PFSK-1 (cell line): ENCODE measurements around the gene TYRP1.

Experiments used
- FOXP2 ChIP-seq: optimal IDR thresholded peaks from 2 replicates; pipeline ENCODE3; 2011; ENCODE audit warnings: borderline replicate concordance, control low read depth, inconsistent platforms; ENCODE audit not compliant: insufficient read depth; ENCODE audit errors: extremely low read length, extremely low read depth
- POLR2AphosphoS5 ChIP-seq: IDR thresholded peaks from 2 replicates; pipeline ENCODE4 v1.6.1; 2012; ENCODE audit warnings: low read depth, mild to moderate bottlenecking, control low read depth, low read length, moderate library complexity
- SIN3A ChIP-seq: IDR thresholded peaks from 2 replicates; pipeline ENCODE4 v1.6.1; 2012; ENCODE audit warnings: mild to moderate bottlenecking, low read length, moderate library complexity, borderline replicate concordance; ENCODE audit not compliant: insufficient read depth
- TAF1 ChIP-seq: IDR thresholded peaks from 2 replicates; pipeline ENCODE4 v1.6.1; 2012; ENCODE audit warnings: low read length, control low read depth, borderline replicate concordance; ENCODE audit not compliant: insufficient read depth
- TF ChIP-seq, protein P1 (sequence below), 2 experiments: IDR thresholded peaks; 2 replicates each; pipeline versions ENCODE4 v1.6.1 to v1.8.0; 2011 to 2012; ENCODE audit warnings: low read depth in 2 of 2, low read length in 2 of 2, control low read depth in 1 of 2, inconsistent platforms in 1 of 2, mild to moderate bottlenecking in 1 of 2, moderate library complexity in 1 of 2; ENCODE audit not compliant: insufficient read depth in 1 of 2

Gene TYRP1

DNA sequence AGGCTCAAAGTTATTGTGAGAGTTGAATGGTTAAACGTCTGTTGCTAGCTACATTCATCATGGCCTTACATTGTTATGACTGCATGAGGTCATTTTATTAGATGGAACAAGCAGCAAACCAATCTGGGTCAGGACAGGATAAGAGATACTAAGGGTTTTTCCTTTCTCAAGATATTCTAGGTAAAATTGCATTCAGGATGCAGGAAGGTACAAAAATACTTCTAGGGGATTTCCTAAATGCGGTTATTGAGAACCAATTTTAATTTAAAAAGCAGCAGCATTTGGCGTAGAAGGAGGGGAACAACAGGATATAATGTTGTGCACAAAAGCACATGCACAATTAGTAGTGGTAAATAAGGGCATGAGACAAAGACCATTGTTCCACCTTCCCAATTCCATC is 42.5 kb downstream of the TYRP1 start:
- TF ChIP-seq, protein P1, sequence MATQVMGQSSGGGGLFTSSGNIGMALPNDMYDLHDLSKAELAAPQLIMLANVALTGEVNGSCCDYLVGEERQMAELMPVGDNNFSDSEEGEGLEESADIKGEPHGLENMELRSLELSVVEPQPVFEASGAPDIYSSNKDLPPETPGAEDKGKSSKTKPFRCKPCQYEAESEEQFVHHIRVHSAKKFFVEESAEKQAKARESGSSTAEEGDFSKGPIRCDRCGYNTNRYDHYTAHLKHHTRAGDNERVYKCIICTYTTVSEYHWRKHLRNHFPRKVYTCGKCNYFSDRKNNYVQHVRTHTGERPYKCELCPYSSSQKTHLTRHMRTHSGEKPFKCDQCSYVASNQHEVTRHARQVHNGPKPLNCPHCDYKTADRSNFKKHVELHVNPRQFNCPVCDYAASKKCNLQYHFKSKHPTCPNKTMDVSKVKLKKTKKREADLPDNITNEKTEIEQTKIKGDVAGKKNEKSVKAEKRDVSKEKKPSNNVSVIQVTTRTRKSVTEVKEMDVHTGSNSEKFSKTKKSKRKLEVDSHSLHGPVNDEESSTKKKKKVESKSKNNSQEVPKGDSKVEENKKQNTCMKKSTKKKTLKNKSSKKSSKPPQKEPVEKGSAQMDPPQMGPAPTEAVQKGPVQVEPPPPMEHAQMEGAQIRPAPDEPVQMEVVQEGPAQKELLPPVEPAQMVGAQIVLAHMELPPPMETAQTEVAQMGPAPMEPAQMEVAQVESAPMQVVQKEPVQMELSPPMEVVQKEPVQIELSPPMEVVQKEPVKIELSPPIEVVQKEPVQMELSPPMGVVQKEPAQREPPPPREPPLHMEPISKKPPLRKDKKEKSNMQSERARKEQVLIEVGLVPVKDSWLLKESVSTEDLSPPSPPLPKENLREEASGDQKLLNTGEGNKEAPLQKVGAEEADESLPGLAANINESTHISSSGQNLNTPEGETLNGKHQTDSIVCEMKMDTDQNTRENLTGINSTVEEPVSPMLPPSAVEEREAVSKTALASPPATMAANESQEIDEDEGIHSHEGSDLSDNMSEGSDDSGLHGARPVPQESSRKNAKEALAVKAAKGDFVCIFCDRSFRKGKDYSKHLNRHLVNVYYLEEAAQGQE (IDR thresholded peaks at IDR 0.05; ENCODE audit: insufficient read depth in 1 of 2, low read depth in 2 of 2, low read length in 2 of 2): no peak
- TF ChIP-seq TAF1 (no peak), SIN3A (no peak), FOXP2 (no peak)

DNA sequence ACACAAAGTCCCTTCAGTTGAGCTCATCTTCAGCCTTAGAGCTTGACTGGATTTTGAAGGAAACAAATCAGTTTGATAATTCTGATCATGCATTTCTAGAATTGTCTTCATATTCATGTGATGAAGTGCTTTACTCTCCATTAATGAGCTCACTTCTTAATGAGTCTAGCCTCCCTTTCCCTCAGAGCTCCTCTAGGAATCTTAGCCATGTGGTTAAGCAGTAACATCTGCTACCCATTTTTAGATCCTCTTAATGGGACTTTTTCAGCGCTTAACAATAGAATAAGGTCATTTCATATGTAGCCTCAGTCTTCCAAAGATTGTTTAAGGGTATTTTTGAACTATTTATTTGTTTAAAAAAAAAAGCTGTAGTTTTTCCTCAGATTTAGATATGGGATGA is 44.7 kb downstream of the TYRP1 start:
- TF ChIP-seq POLR2AphosphoS5: no peak
- TF ChIP-seq SIN3A: no peak
- no peak for TF ChIP-seq FOXP2
- TF ChIP-seq, protein P1 (IDR thresholded peaks at IDR 0.05; ENCODE audit: insufficient read depth in 1 of 2, low read depth in 2 of 2, low read length in 2 of 2): no peak
- no peak for TF ChIP-seq TAF1

DNA sequence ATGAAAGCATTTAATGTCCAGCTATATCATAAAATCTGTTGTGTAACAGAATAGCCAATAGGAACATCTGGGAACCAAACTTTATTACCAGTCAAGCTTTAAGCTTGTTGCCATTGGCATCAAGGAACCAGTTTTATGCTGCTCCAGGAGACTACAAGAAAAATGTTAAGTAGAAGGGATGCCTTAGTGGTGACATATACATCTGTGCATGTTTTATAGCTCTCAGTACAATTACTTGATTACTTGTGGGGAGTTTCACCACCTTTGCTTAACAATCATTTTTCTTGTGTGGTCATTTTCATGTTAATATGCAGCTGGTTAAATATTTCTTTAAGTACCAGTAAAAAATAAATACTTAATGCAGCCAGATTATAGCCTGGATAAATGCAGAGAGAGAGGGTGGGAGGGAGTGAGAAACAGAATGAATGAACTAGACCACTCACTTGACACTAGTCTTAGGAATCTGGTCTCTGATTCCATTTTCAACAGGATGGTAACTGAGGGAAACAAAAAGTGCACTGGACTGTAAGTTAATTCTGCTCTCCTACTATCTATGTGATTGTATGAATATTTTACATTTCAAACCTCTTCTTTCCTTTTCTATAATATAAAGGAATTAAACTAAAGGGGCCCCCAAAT is 45.9 kb downstream of the TYRP1 start:
- TF ChIP-seq POLR2AphosphoS5: no peak
- TF ChIP-seq FOXP2: no peak
- no peak for TF ChIP-seq SIN3A
- TF ChIP-seq, protein P1 (IDR thresholded peaks at IDR 0.05; ENCODE audit: insufficient read depth in 1 of 2, low read depth in 2 of 2, low read length in 2 of 2): no peak
- no peak for TF ChIP-seq TAF1

DNA sequence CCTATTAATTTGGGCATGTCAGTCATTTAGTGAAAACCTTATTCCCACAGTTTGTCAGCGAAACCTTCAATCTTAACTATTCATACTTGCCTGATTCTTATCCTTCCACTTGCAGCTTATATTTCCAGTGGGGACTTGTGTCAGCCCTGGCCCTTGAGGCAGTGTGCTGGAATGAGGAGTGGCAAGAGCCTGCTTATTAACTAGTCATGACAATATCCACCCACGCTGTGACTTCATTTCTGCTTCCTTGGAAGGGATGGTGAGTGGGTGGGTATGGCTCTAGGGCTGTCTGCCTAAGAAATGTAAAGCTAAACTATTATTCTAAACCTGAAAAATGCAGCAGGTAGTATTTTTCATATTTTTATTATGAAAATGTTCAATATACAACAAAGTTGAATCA is 47.7 kb downstream of the TYRP1 start:
- TF ChIP-seq FOXP2: no peak
- TF ChIP-seq SIN3A: no peak

DNA sequence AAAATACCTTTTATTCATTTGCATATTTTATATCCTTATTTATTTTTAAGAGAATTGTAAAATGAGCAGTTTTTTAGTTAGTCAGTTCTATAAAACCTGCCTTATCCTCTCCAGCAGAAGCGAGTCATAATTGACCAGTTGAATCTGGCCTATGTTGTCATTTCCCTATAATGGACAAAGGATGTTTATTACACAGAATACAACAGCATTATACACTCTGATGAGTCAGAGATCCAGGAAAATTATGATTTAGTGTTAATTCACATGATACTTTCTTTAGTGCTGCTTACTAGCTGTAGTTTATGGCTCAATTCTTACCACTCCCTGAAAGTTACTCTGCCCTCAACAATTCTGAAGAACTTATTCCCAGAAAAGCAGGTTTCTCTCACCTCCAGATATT is 54.8 kb downstream of the TYRP1 start:
- TF ChIP-seq, protein P1 (IDR thresholded peaks at IDR 0.05; ENCODE audit: insufficient read depth in 1 of 2, low read depth in 2 of 2, low read length in 2 of 2): no peak
- TF ChIP-seq FOXP2 (no peak), POLR2AphosphoS5 (no peak), SIN3A (no peak), TAF1 (no peak)
